Loucy (cell line): ENCODE results near the gene FAM219A.

Source experiments
- H2AFZ ChIP-seq: fragments of 200-600 bp; sonication (generic); 2 replicates; pipeline ENCODE4 v1.6.0; 2016; ENCODE audit warnings: antibody characterized with exemption, mild to moderate bottlenecking, low read length, moderate library complexity
- H3F3A ChIP-seq: fragments of 200-600 bp; 2 replicates; pipeline ENCODE4 v1.6.0; 2016; ENCODE audit warnings: antibody characterized with exemption, low read depth, mild to moderate bottlenecking
- H3K27me3 ChIP-seq: fragments of 200-600 bp; sonication (generic); 2 replicates; pipeline ENCODE4 v1.6.1; 2014; ENCODE audit warnings: low read length, mild to moderate bottlenecking; ENCODE audit not compliant: insufficient read depth, poor library complexity, severe bottlenecking
- H3K36me3 ChIP-seq: fragments of 200-600 bp; sonication (generic); 2 replicates; pipeline ENCODE4 v1.6.1; 2016; ENCODE audit warnings: low read length; ENCODE audit not compliant: insufficient read depth
- H3K4me1 ChIP-seq: fragments of 200-600 bp; sonication (generic); 2 replicates; pipeline ENCODE4 v1.5.1; 2014; ENCODE audit warnings: low read length, mild to moderate bottlenecking; ENCODE audit not compliant: insufficient read depth, poor library complexity, severe bottlenecking
- H3K4me2 ChIP-seq: fragments of 200-600 bp; sonication (generic); 2 replicates; pipeline ENCODE4 v1.6.0; 2014; ENCODE audit warnings: antibody characterized with exemption, low read length, low read depth, mild to moderate bottlenecking; ENCODE audit not compliant: poor library complexity, severe bottlenecking
- H3K4me3 ChIP-seq: fragments of 200-600 bp; sonication (generic); 2 replicates; pipeline ENCODE4 v1.5.1; 2014; ENCODE audit warnings: low read length, mild to moderate bottlenecking, mixed read lengths; ENCODE audit not compliant: poor library complexity, severe bottlenecking
- H3K79me2 ChIP-seq: fragments of 200-600 bp; sonication (generic); 2 replicates; pipeline ENCODE4 v1.6.1; 2014; ENCODE audit warnings: low read length; ENCODE audit not compliant: insufficient read depth
- H3K9ac ChIP-seq: fragments of 200-600 bp; sonication (generic); 2 replicates; pipeline ENCODE4 v1.6.0; 2014; ENCODE audit warnings: mild to moderate bottlenecking, low read depth, low read length, moderate library complexity; ENCODE audit not compliant: poor library complexity, severe bottlenecking
- H3K9me2 ChIP-seq: fragments of 200-600 bp; sonication (generic); replicated peaks from 2 replicates; pipeline ENCODE4 v1.6.1; 2016; ENCODE audit warnings: low read depth, low read length, mixed read lengths
- H3K9me3 ChIP-seq: fragments of 200-600 bp; sonication (generic); 2 replicates; pipeline ENCODE4 v1.6.1; 2014; ENCODE audit warnings: mild to moderate bottlenecking, antibody characterized with exemption, low read length, low read depth; ENCODE audit not compliant: insufficient read depth
- H4K20me1 ChIP-seq: fragments of 200-600 bp; sonication (generic); 2 replicates; pipeline ENCODE4 v1.6.0; 2014; ENCODE audit warnings: antibody characterized with exemption, low read length, mild to moderate bottlenecking; ENCODE audit not compliant: insufficient read depth, poor library complexity, severe bottlenecking
- EZH2phosphoT487 ChIP-seq: fragments of 200-600 bp; IDR thresholded peaks from 2 replicates; pipeline ENCODE4 v1.6.1; 2018; ENCODE audit warnings: antibody characterized with exemption, mild to moderate bottlenecking, moderate library complexity, borderline replicate concordance
- TF ChIP-seq, protein P1 (sequence below): fragments of 200-600 bp; sonication (generic); conservative IDR thresholded peaks from 2 replicates; pipeline ENCODE4 v1.5.1; 2014; ENCODE audit warnings: mild to moderate bottlenecking, antibody characterized with exemption, low read length

The FAM219A gene

DNA sequence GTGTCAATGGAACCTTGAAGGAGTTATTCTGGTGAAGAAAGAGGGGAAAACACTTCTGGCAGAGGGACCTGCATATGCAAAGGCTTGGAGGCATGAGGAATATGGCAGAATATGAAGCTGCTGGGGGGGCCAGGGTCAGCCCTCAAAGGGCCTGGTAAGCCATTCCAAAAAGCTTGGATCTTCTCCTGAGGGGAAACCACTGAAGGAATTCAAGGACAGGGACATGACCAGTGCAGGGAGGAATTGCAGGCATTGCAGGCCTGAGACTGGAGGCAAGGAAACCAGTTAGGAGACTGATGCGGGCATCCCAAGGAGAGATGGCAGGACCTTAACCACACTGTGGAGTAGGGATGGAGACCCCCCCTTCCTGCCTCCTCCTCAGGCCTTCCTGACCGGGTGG is 43.0 kb upstream of the FAM219A start:
- Histone ChIP-seq H3K36me3 (no peaks in the 10 kb centered on the region), H3K4me1 (no peaks in the 10 kb centered on the region), H3K4me3 (no peak overlapping the region), H2AFZ (no peak overlapping the region), H3K9me2 (no peaks in the 10 kb centered on the region), H3K9me3 (no peaks in the 10 kb centered on the region), H3K4me2 (no peak overlapping the region), H3F3A (no peaks in the 10 kb centered on the region), H3K27me3 (no peaks in the 10 kb centered on the region), H3K9ac (no peak overlapping the region), H3K79me2 (no peaks in the 10 kb centered on the region), H4K20me1 (no peaks in the 10 kb centered on the region)
- TF ChIP-seq, protein P1, sequence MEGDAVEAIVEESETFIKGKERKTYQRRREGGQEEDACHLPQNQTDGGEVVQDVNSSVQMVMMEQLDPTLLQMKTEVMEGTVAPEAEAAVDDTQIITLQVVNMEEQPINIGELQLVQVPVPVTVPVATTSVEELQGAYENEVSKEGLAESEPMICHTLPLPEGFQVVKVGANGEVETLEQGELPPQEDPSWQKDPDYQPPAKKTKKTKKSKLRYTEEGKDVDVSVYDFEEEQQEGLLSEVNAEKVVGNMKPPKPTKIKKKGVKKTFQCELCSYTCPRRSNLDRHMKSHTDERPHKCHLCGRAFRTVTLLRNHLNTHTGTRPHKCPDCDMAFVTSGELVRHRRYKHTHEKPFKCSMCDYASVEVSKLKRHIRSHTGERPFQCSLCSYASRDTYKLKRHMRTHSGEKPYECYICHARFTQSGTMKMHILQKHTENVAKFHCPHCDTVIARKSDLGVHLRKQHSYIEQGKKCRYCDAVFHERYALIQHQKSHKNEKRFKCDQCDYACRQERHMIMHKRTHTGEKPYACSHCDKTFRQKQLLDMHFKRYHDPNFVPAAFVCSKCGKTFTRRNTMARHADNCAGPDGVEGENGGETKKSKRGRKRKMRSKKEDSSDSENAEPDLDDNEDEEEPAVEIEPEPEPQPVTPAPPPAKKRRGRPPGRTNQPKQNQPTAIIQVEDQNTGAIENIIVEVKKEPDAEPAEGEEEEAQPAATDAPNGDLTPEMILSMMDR: no peak
- TF ChIP-seq EZH2phosphoT487: no peak

- Histone ChIP-seq H4K20me1 (no peaks in the 10 kb centered on the region), H3F3A (no peaks in the 10 kb centered on the region), H3K9me3 (no peaks in the 10 kb centered on the region), H3K9me2 (no peaks in the 10 kb centered on the region), H3K4me2 (no peak overlapping the region), H3K4me3 (no peak overlapping the region), H3K4me1 (no peaks in the 10 kb centered on the region), H2AFZ (no peak overlapping the region), H3K9ac (no peak overlapping the region), H3K27me3 (no peaks in the 10 kb centered on the region), H3K36me3 (no peaks in the 10 kb centered on the region), H3K79me2 (no peaks in the 10 kb centered on the region)
- TF ChIP-seq, protein P1: peak; percentile 98
- TF ChIP-seq EZH2phosphoT487: no peak
Measured at GRCh38 chr9:34500623-34501267, 42.4 kb upstream of the FAM219A start.

- Histone ChIP-seq H3K79me2 (no peaks in the 10 kb centered on the region), H2AFZ (no peak overlapping the region), H3K4me2 (no peak overlapping the region), H3K9me2 (no peaks in the 10 kb centered on the region), H3K36me3 (no peaks in the 10 kb centered on the region), H4K20me1 (no peaks in the 10 kb centered on the region), H3K9ac (no peak overlapping the region), H3K9me3 (no peaks in the 10 kb centered on the region), H3K4me3 (no peak overlapping the region), H3K27me3 (no peaks in the 10 kb centered on the region), H3F3A (no peaks in the 10 kb centered on the region), H3K4me1 (no peaks in the 10 kb centered on the region)
- TF ChIP-seq, protein P1: no peak
- no peak for TF ChIP-seq EZH2phosphoT487
Measured at GRCh38 chr9:34499076-34499475, 40.7 kb upstream of the FAM219A start.
